Activated naive CD8-positive, alpha-beta T cell treated with anti-CD3 and anti-CD28 coated beads, Interleukin-2, amount 50 U/mL, for 24 hours (primary cell): ENCODE results near the gene DUSP1.

Experiments used
- ATAC-seq: fragments of 150-1000 bp; cut with Tn5 transposase; one replicate; pipeline ENCODE4 v1.10.0; 2021
- DNase-seq: peaks from one replicate; pipeline ENCODE4 v3.0.0; 2021
- H3K27ac Mint-ChIP-seq: one replicate; pipeline ENCODE4 v1.8.0; 2021; ENCODE audit warnings: mild to moderate bottlenecking, mixed read lengths
- H3K27me3 Mint-ChIP-seq: one replicate; pipeline ENCODE4 v1.8.0; 2021; ENCODE audit warnings: mixed read lengths
- H3K36me3 Mint-ChIP-seq: one replicate; pipeline ENCODE4 v1.8.0; 2021; ENCODE audit warnings: low read depth, mixed read lengths
- H3K4me1 Mint-ChIP-seq: one replicate; pipeline ENCODE4 v1.8.0; 2021; ENCODE audit warnings: mixed read lengths
- H3K4me3 Mint-ChIP-seq: one replicate; pipeline ENCODE4 v1.8.0; 2021; ENCODE audit warnings: mild to moderate bottlenecking, moderate library complexity, mixed read lengths
- H3K9me3 Mint-ChIP-seq: one replicate; pipeline ENCODE4 v1.8.0; 2021; ENCODE audit warnings: mixed read lengths

The DUSP1 gene

DNA sequence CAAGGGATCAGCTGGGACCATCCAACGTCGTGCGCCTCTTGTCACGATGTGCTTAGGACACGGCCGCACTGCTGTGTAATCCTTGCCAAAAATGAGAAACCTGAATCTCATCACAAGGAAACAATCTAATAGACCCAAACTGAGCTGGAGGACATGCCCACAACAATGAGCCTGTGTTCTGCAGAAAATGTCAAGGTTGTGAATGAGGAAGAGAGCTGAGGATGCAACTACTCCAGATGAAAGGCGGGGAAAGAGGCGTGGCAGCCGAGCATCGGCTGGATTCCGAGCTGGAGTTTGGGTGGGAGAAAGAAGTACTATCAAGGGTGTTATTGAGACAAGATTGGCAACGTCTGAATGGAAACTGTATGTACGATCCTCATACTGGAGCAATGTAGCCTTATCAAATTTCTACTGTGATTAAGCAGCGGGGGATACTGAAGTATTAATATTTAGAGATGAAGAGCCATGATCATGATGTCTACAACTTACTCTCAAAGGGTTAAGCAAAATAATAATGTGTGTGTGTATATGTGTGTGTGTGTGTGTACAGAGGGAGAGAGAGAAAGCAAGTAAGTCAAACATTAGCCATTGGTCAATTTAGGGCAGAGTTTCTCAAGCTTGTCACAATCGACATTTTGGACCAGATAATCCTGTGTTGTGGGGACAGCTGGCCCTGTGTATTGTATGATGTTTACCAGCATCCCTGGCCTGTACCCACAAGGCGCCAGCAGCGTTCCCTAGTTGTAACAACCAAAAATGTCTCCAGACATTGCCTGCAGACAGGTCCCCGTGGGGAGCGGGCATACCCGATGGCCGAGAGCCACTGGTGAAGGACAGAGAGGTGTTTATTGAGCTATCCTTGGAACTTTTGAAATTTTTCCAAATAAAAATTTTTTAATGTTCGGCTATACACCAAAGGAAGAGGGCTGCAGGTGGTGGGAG, 46.5 kb downstream of the DUSP1 start:
- H3K9me3 Mint-ChIP-seq, result no peaks in the 10 kb centered on the region

DNA sequence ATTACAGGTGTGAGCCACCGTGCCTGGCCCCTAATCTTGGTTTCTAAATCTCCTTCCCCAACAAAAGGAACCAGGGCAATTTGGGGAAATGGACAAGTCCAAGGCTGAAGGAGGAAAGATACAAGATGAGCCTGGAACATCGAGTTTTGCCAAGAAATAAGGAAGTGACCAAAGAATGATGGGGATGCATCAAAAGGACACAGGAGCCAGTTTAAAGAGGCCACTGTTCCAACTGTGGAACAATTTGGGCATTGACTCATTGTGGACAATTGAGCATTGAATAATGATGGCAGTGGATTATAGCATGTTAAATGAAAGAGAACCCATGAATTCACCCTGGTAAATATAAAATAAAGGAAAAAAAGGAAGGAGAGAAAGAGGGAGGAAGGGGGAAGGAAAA, 47.5 kb downstream of the DUSP1 start:
- no peaks in the 10 kb centered on the region for H3K27me3 Mint-ChIP-seq
- no peak for ATAC-seq
- H3K36me3 Mint-ChIP-seq, result no peaks in the 10 kb centered on the region
- peaks cover 15% of the 10 kb centered on the region for H3K4me1 Mint-ChIP-seq
- H3K4me3 Mint-ChIP-seq, result no peak overlapping the region
- no peak for DNase-seq
- H3K27ac Mint-ChIP-seq, result no peak overlapping the region
- no peaks in the 10 kb centered on the region for H3K9me3 Mint-ChIP-seq

More for the DNA sequence above, 46.5 kb downstream of the DUSP1 start:
- H3K27ac Mint-ChIP-seq, result no peak overlapping the region
- H3K36me3 Mint-ChIP-seq, result no peaks in the 10 kb centered on the region
- H3K4me1 Mint-ChIP-seq, result peaks cover 15% of the 10 kb centered on the region
- no peak for ATAC-seq
- no peaks in the 10 kb centered on the region for H3K27me3 Mint-ChIP-seq
- no peak overlapping the region for H3K4me3 Mint-ChIP-seq
- no peak for DNase-seq

DNA sequence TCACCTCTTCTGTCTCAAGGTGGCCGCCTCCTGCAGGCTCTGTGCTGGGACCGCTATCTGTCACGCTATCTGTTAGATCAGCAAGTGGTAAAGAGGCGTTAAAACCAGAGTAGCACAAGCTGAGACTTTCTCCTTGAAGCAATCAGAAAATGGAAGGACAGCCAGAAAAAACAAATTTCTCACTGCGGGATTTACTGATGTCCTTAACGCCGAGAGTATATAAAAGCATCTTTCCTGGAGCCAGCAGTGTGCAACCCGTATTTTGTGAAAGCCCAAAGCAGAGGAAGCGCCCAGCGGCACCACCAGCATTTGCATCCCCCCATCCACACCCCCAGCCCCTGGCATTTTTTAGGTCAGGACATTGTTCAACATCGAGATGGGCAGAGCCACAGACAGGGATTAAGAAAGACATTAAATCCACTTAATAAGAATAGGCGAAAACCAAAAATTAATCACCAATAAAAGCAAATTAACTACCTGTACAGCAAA, 48.6 kb downstream of the DUSP1 start:
- Mint-ChIP-seq H3K27me3 (no peaks in the 10 kb centered on the region), H3K4me1 (peaks cover 15% of the 10 kb centered on the region), H3K9me3 (no peaks in the 10 kb centered on the region), H3K36me3 (no peaks in the 10 kb centered on the region), H3K4me3 (no peak overlapping the region), H3K27ac (peak overlapping the region; percentile 46)
- ATAC-seq (peak; percentile 68), DNase-seq (no peak)

DNA sequence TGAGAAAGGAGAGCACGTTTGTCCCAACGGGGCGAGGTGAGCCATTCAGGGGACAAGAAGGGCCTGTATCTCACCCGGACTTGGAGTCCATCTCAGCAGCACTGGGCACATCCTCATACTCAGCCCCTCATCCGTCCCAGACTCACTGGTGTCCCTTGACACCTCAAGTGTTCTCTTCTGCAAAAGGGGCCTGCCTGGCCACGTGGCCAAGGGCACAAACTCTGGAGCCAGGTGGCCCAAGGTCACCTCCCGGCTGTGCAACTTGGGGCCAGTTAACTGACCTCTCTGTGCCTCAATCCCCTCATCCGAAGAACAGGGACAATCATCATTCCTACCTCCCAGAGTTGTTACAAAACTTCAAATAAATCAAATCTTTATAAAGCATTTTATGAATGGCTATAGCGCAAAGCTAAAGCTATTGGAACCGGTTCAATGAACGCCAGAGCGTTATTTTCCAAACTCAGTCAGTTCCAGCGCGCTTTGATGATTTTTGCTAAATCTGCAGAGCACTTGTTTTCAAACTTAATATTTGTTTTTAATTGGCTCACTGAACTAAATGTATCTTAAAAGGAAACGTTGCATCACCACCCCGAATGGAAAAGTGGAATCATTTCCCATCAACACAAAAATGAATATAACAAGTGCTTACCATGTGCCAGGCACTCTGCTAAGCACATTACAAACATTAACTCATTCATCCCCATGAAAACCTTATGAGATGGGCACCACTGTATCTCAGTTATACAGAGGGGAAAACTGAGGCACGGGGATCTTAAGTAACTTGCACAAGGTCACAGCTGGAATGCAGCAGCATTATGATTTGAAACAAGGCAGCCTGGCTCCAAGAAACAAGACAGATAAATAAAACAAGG, 49.3 kb downstream of the DUSP1 start:
- peaks cover 3% of the 10 kb centered on the region for H3K27me3 Mint-ChIP-seq

DNA sequence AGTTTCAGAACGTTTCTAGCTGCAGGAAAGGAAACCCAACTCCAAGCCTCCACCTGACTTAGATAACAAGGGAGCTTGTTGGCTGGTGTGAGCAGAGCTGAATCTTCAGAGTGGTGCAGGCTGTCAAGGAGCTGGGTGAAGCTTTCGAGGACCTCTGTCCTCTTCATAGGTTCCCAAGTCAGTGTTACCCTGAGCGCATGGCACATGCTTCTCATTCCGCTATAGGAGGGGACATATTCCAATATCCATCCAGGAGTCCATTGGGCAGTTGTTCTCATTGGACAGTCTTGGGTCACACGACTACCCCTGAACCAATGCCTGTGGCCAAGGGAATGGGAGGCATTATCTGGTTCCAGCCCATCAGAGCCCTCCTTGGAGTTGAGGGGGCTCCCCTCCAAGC, 50.3 kb downstream of the DUSP1 start:
- no peak for ATAC-seq
- H3K4me3 Mint-ChIP-seq, result no peak overlapping the region
- peaks cover 15% of the 10 kb centered on the region for H3K4me1 Mint-ChIP-seq
- H3K27me3 Mint-ChIP-seq, result peaks cover 3% of the 10 kb centered on the region
- no peak overlapping the region for H3K27ac Mint-ChIP-seq
- no peaks in the 10 kb centered on the region for H3K36me3 Mint-ChIP-seq
- DNase-seq, result no peak
- H3K9me3 Mint-ChIP-seq, result no peaks in the 10 kb centered on the region

More for the DNA sequence above, 49.3 kb downstream of the DUSP1 start:
- H3K27ac Mint-ChIP-seq, result peak overlapping the region; percentile 46
- DNase-seq (no peak), ATAC-seq (peak; percentile 31)
- no peaks in the 10 kb centered on the region for H3K9me3 Mint-ChIP-seq
- H3K4me1 Mint-ChIP-seq, result peaks cover 15% of the 10 kb centered on the region
- peak overlapping the region; percentile 13 for H3K4me3 Mint-ChIP-seq
- H3K36me3 Mint-ChIP-seq, result no peaks in the 10 kb centered on the region

DNA sequence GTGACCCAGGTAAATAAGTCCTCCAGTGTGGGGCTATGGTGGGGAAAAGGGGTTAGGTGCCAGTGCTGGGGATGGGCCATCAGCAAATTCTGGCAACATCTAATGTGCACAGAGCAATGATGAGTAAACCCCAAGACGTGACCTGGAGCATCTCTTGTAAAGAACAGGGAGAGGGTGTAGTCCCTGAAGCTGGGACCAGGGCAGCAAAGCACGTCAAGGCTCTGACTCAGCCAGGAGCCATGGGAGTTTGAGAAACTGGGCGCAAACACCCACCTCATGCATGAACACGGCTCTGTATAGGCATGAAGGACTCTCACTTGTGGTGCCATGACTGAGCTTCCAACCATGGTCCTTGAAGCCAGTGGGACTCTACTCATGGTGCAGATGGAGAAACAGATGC, 51.8 kb downstream of the DUSP1 start:
- ATAC-seq, result no peak
- Mint-ChIP-seq H3K9me3 (no peaks in the 10 kb centered on the region), H3K27ac (no peak overlapping the region), H3K4me1 (peaks cover 15% of the 10 kb centered on the region), H3K36me3 (no peaks in the 10 kb centered on the region), H3K27me3 (peaks cover 3% of the 10 kb centered on the region), H3K4me3 (no peak overlapping the region)
- DNase-seq, result no peak

DNA sequence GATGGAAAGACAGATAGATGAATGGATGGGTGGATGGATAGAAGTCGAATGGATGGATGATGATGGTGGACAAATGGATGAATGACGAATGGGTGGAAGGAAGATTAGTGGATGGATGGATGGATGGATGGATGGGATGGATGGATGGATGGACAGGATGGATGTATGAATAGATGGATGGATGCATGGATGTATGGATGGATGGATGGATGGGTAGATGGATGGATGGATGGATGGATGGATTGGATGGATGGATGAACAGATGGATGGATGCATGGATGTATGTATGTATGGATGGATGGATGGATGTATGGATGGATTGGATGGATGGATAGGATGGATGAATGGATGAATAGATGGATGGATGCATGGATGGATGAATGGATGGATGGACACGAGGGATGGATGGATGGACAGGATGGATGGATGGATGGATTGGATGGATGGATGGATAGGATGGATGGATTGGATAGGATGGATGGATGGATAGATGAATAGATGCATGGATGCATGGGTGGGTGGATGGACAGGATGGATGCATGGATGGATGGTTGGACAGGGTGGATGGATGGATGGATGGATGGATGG, 52.4 kb downstream of the DUSP1 start:
- DNase-seq, result no peak
- H3K4me3 Mint-ChIP-seq, result no peak overlapping the region

More for the DNA sequence above, 52.4 kb downstream of the DUSP1 start:
- no peak overlapping the region for H3K27ac Mint-ChIP-seq
- H3K27me3 Mint-ChIP-seq, result peaks cover 3% of the 10 kb centered on the region
- H3K9me3 Mint-ChIP-seq, result no peaks in the 10 kb centered on the region
- peaks cover 15% of the 10 kb centered on the region for H3K4me1 Mint-ChIP-seq
- no peaks in the 10 kb centered on the region for H3K36me3 Mint-ChIP-seq
- no peak for ATAC-seq
